Measurements from ENCODE around the gene PHPT1.
"Not testable (repeated sequence)": the region's sequence is repeated elsewhere in the genome, so short reads cannot be mapped to it uniquely, and the experiment has no call there.

The PHPT1 gene

DNA sequence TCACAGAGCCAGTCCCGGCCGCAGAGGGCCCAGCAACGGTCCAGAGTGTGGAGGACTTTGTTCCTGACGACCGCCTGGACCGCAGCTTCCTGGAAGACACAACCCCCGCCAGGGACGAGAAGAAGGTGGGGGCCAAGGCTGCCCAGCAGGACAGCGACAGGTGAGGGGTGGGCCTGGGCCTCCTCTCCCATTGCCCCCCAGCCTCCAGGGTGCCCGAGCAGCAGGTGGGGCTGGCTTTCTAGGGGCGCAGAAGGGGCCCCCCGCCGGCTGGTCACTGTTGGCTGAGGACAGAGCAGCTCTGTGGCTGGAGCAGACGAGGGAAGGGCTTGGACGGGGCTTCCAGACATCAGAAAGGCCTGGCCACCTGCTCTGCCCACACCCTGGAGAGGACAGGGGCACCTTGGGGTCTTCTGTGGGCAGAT, 11.3 kb upstream of the PHPT1 start:
- not testable (repeated sequence) for DNase-seq

DNA sequence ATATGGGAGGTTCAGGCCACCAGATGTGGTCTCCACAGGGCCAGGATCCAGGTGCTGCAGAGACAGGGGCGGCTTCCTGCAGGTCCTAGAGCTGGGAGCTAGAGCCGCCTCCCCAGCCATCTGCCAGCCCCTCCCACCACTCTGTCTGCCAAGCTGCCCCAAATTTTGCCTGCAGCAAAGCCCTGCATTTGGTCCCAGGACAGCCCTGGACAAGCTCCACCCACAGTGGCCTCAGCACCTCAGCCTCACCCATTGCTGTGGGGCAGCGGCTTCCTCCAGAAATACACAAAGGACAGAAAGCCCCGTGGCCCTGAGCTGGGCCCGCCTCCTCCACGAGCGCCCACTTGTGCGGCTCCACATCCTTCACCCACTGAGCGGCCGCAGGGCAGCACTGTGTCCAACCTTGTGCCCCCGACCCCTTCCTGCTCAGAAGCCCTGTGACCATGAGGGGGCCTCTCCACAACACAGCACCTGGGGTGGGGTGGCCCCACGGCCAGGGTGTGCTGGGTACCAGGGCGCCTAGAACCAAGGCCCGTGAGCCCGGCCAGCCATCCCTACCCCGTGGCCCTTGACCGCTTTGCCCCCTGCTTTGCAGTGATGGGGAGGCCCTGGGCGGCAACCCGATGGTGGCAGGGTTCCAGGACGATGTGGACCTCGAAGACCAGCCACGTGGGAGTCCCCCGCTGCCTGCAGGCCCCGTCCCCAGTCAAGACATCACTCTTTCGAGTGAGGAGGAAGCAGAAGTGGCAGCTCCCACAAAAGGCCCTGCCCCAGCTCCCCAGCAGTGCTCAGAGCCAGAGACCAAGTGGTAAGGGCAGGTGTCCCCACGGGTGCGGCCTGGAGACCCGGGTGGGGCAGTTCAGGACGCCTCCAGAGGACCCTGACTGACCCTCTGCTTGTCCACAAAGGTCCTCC, 10.6 kb upstream of the PHPT1 start:
- no peak for DNase-seq

DNA sequence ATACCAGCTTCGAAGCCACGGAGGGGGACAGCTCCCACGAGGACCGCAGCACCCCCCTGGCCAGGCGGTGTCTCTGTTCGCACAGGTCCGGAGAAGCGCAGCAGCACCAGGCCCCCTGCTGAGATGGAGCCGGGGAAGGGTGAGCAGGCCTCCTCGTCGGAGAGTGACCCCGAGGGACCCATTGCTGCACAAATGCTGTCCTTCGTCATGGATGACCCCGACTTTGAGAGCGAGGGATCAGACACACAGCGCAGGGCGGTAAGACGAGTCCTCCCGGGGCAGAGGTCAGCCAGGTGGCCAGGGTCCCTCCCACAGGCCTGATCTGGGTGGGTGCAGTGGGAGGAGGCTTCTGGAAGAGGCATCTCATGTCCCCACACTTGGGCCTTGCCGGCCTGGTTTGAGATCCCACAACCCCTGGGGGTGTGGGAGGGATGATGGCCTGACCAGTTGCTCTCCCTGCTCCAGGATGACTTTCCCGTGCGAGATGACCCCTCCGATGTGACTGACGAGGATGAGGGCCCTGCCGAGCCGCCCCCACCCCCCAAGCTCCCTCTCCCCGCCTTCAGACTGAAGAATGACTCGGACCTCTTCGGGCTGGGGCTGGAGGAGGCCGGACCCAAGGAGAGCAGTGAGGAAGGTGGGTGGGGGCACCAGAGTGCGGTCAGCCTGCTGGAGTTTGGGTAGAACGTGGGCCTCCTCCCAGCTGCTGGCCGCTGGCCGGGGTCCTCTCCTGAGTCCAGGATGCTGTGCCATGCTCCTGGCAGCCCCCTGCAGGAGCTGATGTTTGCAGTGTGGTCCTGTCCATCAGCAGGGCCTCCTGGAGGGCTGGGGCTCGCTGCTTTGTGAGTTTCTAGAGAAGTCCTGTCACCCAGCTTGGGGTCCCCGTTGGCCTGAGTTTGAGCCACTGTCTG, 9.7 kb upstream of the PHPT1 start:
- no peak for DNase-seq

DNA sequence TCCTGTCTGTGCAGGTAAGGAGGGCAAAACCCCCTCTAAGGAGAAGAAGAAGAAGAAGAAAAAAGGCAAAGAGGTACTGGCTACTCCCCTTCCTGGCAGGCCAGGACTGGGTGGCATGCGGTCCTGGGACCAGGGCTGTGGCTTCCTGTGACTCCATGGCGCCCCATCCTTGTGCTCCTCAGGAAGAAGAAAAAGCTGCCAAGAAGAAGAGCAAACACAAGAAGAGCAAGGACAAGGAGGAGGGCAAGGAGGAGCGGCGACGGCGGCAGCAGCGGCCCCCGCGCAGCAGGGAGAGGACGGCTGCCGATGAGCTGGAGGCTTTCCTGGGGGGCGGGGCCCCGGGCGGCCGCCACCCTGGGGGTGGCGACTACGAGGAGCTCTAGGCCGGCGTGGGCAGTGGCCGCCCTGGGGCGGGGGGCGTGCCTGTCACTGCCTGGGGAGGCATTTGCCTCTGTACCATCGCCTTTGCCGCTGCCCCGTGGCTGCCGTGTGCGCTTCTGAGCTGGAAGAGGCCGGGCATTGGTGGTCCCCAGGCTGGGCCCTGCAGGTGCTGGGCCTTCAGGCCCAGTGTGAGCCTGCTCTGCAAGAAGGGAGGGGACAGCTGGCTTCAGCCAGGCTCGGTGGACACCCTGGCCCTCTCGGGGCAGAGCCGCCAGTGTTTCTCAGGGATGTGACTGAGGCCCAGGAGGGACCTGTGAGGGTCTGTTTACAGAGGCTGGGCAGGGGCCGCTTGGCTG, 8.9 kb upstream of the PHPT1 start:
- DNase-seq: peak; percentile 41

DNA sequence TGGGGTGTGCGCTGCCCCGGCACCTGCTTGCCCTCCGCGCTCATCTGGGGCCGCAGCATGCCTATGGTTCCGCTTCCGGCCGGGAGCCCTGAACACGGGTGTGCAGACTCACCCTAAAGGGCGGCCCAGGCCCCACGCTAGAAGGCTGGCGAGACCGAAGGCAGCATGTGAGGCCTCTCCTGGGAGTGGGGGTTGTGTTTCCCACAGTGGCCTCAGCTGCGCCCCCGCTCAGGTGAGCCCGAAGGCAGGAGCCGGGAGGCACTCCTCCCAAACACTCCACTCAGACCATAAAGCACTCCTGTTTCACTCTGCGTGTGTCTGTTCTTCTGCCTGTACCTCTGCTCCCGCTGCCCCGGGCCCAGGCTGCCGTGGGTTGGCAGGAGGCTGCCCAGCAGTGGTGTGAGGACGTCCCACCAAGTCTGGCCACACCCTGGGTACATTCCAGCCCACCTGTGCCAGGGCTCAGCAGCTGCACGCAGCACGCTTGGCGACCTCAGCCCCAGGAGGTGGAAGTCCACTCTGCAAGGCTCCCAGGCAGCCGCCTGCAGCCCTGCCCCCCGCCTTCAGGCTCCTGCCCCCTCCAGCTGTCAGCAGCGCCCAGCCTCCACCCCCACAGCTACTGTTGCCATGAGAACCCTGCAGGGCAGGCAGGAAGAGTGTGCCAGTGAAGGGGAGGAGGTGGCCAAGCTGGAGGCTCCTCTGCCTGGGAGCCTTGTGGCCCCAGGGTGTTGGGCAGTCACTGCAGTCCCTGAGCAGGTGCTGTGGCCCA, 8.1 kb upstream of the PHPT1 start:
- no peak for DNase-seq

DNA sequence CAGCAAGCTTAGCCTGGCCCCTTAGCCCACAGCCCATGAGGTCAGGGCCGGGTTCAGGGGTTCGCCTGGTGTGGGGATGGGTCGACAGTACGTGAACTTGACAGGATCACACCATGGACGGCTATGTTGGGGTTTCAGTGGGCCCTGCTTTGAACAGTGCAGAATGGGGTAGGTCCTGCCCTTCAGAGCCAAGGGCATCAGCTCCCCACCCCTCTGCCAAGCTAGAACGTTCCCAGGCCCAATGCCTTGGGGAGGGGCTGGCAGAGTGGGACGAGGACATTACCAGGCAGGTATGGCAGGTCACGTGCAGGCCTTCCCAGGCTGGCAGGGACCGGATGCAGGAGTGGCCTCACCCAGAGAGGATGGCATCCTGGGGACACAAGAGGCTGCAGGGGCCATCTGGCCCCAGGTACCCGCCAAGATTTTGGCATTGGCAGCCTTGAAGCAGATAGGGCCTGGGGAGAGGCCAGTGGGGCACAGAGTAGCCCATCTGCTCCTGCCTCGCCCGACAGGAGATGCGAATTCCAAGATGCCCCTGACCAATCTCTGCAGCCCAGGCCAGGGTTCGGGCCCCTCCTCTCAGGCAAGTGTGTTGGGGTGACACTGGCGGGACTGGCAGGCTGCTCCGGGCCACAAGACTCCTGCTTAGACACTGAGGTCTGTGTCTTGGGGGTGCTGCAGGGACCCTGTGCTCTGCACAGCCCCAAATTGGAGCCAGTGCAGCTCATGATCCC, 7.4 kb upstream of the PHPT1 start:
- DNase-seq: not testable (repeated sequence)

DNA sequence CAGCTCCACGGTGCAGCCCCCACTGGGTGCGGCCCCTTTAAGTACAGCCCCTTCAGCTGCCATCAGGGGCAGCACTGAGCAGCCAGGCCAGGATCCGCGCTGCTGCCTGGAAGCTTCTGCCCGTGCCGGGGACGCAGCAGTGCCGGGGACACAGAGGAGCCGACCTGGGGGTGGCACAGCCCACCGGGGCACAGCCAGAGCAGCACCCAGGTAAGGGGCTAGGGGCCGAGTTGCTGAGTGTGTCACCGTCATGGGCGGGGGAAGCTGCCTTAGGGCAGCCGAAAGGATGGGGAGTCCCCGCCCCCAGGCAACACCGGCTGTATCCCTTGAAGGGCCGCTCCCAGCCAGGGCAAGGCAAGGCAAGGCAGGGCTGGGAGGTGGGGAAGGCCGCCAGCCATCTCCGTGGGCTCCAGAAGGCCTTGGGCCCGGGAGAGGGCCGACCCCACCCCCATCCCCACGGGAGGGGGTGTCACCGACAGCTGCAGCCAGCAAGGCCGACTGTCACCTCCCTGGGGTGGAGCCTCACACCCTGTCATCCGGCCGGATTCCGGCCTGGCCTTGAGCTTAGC, 6.7 kb upstream of the PHPT1 start, which contains the start of gene AJM1:
TSS of gene AJM1 (plus strand) at position 99 of the 569 bp plus-strand sequence. CDS start 1,937 bp downstream, outside the sequence.
- DNase-seq: peak; percentile 63

DNA sequence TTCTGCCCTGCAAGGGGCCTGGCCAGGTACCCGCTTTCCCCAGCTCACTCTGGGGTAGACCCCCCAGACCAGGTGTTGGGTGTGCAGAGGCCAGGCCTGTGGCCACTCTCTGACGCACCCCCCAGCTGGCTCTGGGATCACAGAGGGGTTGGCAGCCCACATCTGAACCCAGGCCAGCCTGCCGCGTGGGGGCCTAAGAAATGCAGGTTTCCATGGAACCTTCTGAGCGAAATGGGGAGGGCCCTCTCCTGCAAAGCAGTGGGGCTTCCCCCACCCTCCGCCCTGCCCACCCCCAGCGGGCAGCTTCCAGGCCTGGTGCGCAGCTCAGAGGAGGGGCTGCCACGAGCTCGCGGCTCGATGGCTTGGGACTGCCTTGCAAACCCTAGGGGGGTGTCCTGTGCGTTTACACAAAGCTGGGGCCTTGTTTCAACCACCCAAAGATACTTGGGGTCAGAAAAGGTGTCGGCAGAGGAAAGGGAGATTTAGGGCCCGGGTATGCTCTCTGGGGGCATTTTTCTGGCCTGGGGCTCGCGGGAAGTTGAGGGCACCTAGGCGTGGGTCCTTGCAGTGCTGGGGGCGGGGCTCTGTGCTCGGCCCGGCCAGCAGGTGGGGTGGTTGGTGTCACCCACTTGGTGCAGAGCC, 5.9 kb upstream of the PHPT1 start:
- DNase-seq: not testable (repeated sequence)

DNA sequence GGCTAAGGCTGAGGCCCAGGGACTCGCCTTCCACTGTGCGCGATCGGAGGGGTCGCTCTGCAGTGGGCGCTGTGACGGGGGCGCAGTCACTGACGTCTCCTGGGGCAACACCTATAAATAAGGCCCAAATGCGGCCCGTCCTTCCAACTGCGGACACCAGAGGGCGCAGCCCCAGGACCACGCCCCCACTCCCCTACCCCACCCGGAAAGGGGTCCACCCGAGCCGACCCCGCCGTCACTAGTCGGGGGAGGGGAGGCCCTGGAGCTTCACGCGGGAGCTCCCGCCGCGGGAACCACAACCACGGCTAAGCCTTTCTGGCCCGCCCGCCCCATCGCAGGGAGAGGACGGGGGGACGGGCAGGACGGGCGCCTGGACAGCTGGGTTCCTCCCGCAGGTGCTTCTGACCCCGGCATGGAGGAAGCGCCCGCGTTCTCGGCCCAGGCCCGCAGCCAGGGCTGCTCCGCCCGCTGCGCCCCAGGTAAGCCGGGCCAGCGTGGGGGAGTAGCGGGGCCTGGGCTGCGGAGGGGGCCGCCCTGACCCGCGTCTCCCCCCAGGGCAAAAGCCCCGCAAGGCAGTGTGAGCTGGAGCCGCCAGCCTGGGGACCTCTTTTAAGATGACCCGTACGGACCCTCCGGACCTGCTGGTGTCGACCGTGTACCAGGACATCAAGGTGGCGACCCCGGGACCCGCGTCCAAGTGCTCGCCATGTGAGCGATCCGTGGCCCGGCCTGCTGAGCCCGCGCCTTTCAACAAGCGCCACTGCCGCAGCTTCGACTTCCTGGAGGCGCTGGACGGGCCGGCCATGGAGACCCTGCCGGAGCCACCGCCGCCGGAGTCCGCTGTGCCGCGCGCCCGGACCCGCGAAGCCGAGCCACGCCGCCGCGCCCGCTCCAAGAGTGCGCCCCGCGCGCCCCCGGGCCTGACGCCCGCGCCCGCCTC, 5.1 kb upstream of the PHPT1 start:
- not testable (repeated sequence) for DNase-seq

DNA sequence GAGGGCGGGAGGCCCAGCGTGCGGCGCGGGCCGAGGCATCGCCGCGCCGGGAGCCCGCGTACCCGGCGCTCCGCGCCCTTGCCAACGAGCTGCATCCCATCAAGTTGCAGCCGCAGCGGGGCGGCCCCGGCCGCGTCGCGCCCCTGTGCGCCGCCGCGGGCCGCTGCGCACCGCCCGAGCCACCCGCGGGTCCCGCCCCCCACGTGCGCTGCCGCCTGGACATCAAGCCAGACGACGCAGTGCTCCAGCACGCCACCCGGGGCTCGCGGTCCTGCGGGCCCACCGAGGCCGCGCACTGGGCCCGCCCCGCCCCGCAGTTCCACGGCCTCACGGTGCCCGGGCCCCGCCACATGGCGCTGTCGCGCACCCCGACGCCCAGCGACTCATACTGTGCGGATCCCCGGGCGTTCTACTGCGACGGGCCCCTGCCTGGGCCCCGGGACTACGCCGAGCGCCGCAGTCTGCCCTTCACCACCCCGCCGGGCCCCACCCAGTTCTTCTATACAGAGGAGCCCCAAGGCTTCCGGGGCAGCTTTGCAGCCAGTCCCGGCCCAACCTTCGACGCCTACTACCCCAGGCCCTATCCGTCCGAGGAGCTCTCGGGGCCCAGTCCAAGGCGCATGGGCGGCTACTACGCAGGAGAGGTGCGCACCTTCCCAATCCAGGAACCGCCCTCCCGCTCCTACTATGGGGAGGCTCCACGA, 4.3 kb upstream of the PHPT1 start:
- no peak for DNase-seq

DNA sequence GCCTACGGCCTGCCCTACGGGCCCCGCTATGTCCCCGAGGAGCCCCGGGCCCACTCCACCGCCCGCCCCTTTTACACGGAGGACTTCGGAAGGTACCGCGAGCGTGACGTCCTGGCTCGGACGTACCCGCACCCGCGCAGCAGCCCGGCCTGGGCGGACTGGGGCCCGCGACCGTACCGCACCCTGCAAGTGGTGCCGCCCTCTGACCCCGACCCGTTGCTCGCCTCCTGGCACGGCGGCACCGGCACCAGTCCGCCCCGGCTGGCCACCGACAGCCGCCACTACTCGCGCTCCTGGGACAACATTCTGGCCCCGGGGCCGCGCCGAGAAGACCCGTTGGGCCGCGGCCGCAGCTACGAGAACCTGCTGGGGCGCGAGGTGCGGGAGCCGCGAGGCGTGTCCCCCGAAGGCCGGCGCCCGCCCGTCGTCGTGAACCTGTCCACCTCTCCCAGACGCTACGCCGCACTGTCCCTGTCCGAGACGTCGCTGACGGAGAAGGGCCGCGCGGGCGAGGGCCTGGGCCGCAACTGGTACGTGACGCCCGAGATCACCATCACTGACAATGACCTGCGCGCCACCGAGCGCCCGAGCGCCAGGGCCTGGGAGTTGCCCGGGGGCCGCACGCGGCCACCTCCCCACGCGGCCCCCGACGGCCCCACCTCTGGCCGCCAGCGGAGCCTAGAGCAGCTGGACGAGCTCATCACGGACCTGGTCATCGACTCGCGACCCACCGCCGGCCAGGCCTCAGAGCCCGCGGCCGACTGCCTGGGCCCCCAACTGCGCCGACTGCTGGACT, 3.5 kb upstream of the PHPT1 start:
- no peak for DNase-seq

DNA sequence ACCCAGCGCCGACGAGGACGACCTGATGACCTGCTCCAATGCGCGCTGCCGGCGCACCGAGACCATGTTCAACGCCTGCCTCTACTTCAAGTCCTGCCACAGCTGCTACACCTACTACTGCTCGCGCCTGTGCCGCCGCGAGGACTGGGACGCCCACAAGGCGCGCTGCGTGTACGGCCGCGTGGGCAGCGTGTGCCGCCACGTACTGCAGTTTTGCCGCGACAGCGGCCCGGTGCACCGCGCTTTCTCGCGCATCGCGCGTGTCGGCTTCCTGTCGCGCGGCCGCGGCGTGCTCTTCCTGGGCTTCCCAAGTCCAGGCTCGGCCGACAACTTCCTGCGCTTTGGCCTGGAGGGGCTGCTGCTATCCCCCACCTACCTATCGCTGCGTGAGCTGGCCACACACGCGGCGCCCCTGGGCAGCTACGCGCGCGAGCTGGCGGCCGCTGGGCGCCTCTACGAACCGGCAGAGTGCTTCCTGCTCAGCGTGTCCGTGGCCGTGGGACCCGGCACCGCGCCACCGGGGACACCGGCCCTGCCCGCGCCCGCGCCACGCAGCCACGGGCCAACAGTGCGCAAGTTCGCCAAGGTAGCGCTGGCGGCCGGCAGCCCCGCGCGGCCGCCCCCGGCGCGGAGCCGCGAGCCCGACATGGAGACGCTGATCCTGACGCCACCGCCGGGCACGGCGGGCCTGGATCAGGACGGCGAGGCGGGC, 2.7 kb upstream of the PHPT1 start:
- DNase-seq: no peak

DNA sequence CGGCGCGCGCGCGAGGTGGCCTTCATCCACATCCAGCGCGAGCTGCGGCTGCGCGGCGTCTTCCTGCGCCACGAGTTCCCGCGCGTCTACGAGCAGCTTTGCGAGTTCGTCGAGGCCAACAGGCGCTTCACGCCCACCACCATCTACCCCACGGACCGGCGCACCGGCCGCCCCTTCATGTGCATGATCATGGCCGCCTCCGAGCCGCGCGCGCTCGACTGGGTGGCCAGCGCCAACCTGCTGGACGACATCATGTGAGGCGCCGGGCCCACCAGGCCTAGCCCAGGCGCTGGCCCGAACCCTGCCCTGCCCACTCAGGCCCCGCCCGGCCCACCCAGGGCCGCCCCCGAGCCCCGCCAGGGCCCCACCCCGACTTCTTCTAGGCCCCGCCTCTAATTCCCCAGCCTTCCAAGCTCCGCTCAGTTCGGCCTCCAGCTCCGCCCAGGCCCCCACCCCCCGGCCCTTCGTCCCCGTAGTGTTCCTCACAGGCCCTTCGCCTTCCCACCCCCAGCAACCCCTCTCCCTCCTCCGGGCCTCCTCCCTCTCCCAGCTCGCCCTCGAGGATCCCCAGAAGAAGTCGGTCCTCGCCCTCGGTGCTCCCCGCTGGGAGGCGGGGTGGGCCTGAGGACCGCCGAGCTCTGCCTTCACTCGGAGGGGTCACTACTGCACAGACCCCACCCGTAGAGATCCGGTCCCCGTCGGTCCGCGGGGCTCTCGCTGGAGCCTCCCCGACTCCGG, 2.0 kb upstream of the PHPT1 start:
- peak; percentile 62 for DNase-seq

DNA sequence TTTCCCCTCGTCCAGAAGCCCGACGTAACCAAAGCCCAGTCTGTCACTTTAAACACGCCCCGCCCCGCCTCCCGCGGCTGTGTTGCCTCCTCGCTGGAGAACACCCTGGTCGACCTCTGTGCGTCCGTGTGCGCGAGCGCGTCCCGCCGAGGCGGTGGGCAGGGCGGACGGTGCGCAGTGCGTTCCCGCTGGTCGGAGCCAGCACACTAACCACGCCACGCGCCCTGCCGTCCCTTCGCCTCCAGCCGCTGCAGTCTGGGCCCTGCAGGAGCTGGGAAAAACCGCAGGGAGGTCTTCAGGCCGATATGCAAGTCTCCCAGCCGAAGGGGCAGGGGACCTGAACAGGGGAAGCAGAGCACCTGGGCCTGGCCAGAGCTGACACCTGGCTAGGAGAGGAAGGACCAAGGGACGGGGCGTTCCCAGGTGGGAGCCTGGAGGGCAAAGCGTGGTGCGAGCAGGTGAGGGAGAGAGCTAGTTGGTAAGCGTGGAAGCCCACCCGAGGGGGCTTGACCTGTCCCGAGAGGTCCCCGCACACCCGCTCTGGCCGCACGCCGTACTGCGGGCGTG, 1.3 kb upstream of the PHPT1 start:
- peak; percentile 68 for DNase-seq

DNA sequence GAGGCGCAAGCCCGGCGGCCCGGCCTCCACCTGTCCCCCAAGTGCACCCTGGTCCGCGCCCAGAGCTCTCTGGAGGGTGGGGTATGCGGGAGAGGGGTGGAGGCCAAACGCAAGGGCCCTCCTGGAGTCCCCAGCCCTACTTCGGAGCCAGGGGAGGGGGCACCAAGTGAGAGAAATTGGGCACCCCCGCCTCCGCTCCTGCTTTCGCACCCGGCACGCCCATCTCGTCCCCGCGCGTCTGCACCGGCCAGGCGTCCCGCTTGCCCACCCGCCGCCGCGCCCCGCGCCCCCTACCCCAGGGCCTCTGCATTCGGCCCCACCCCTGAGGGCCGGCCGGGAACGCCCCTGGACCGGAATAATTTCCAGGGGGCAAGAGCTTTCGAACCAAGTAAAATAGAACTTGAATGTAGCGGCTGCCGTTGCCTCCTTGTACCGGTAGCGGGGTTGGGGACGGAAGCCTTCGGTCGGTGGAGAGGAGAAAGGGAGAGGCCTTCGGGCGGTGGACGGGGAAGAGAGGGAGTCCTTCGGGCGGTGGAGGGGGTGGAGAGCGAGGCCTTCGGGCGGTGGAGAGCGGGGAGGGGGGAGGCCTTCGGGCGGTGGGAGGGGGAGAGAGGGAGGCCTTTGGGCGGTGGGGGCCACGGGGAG, 694 bp upstream of the PHPT1 start:
- no peak for DNase-seq

Data from T1000 (cell line).